Measurements from ENCODE around the gene TTLL3. TPM values are rescaled to one million over a fixed set of nuclear protein-coding genes. Genes with fewer than 3 reads are reported as not detected.
"Not testable (repeated sequence)": the region's sequence is repeated elsewhere in the genome, so short reads cannot be mapped to it uniquely, and the experiment has no call there.

TTLL3 gene
- total RNA-seq, 2 donors from 2014 or later: 12.2 to 13.1 TPM

GRCh38 chr3:9767418-9767817 is 42.6 kb upstream of the TTLL3 start:
- no peak overlapping the region for H3K4me3 ChIP-seq
- peaks cover 6% of the 10 kb centered on the region for H3K36me3 ChIP-seq
- TF ChIP-seq CTCF (IDR thresholded peaks at IDR 0.05): no peak
- no peaks in the 10 kb centered on the region for H3K27me3 ChIP-seq
- H3K27ac ChIP-seq: peak overlapping the region; percentile 13 to 49
- peak; percentile 62 for DNase-seq (ENCODE audit: low spot score)
- no peaks in the 10 kb centered on the region for H3K9me3 ChIP-seq
- peaks cover 0 to 42% of the 10 kb centered on the region in 2 donors for H3K4me1 ChIP-seq

GRCh38 chr3:9768141-9768775 is 41.8 kb upstream of the TTLL3 start:
- peaks cover 0 to 42% of the 10 kb centered on the region in 2 donors for H3K4me1 ChIP-seq
- H3K9me3 ChIP-seq: no peaks in the 10 kb centered on the region
- no peak for TF ChIP-seq CTCF (IDR thresholded peaks at IDR 0.05)
- H3K27me3 ChIP-seq: no peaks in the 10 kb centered on the region
- DNase-seq (ENCODE audit: low spot score): no peak
- peak overlapping the region in 1 of 2 donors; percentile 84 for H3K27ac ChIP-seq
- no peak overlapping the region for H3K4me3 ChIP-seq
- peaks cover 6% of the 10 kb centered on the region for H3K36me3 ChIP-seq

GRCh38 chr3:9769012-9769411 is 41.0 kb upstream of the TTLL3 start:
- peak overlapping the region; percentile 84 to 88 for H3K27ac ChIP-seq

DNA sequence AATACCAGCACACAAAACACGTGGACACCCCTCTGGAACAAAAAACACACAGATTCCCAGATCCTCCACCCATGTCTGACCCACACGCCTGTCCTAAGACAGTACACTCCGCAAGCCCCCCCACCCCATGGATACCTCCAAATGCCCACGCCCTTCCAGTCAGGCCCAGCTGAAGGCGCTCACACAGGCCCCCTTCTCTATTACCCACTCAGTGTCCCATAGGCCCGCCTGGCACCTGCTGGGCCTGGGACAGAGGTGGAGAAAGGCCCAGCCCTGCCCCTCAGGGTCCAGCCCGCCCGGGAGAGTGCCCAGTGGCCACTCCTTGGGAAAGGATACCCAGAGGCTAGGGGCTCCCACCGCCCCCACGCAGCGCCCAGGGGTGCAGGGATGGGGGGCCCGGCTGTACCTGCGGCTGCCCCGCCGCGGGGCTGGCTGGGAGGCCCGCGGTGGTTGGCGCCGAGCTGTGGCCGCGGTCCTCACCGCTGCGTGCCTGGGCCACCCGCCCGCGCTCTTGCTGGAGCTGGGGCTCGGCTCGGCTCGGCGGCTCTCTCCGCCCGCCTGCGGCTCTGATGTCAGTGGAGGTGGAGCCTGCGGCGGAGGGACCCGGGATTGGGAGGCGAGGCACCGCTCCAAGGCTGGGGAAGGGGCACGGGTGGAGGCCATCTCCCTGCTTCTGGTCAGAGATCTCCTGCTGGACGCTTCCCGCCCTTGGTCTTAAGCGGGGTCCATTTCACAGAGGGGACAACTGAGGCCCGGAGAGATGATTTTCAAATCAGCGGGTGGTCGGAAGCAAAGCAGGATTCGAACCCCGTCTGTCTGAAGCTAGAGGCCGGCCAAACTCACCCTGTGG is 40.4 kb upstream of the TTLL3 start, which contains the start of gene CAMK1:
CAMK1 (minus strand) TSS at position 522 of the 850 bp plus-strand sequence. CDS start 2,198 bp downstream, outside the sequence.
- DNase-seq (ENCODE audit: low spot score): peak; percentile 82
- no peaks in the 10 kb centered on the region for H3K9me3 ChIP-seq

More at GRCh38 chr3:9769012-9769411, 41.0 kb upstream of the TTLL3 start:
- no peak for TF ChIP-seq CTCF (IDR thresholded peaks at IDR 0.05)
- no peaks in the 10 kb centered on the region for H3K9me3 ChIP-seq
- no peaks in the 10 kb centered on the region for H3K27me3 ChIP-seq
- peaks cover 0 to 42% of the 10 kb centered on the region in 2 donors for H3K4me1 ChIP-seq
- no peak for DNase-seq (ENCODE audit: low spot score)
- peak overlapping the region; percentile 75 to 77 for H3K4me3 ChIP-seq
- peaks cover 6% of the 10 kb centered on the region for H3K36me3 ChIP-seq

GRCh38 chr3:9770276-9770812 is 39.7 kb upstream of the TTLL3 start:
- Histone ChIP-seq H3K27ac (peak overlapping the region; percentile 84 to 88), H3K4me1 (peaks cover 0 to 42% of the 10 kb centered on the region in 2 donors), H3K27me3 (no peaks in the 10 kb centered on the region), H3K36me3 (peaks cover 6% of the 10 kb centered on the region), H3K4me3 (peak overlapping the region; percentile 75 to 77), H3K9me3 (no peaks in the 10 kb centered on the region)
- TF ChIP-seq CTCF (IDR thresholded peaks at IDR 0.05): no peak
- peak; percentile 91 for DNase-seq (ENCODE audit: low spot score)

More for the DNA sequence above, 40.4 kb upstream of the TTLL3 start, which contains the start of gene CAMK1:
- Histone ChIP-seq H3K4me3 (peak within 1 kb of the TSS; percentile 75 to 77), H3K27ac (peak within 1 kb of the TSS; percentile 84 to 88), H3K4me1 (peaks cover 0 to 42% of the 10 kb centered on the region in 2 donors), H3K27me3 (no peaks in the 10 kb centered on the region), H3K36me3 (peaks cover 6% of the 10 kb centered on the region)
- no peak for TF ChIP-seq CTCF (IDR thresholded peaks at IDR 0.05)

- H3K9me3 ChIP-seq; H3K36me3 ChIP-seq; H3K27me3 ChIP-seq; DNase-seq (ENCODE audit: low spot score); H3K4me3 ChIP-seq: not testable (repeated sequence)
- Histone ChIP-seq H3K4me1 (peaks cover 0 to 42% of the 10 kb centered on the region in 2 donors), H3K27ac (peak overlapping the region in 1 of 2 donors; percentile 84)
These were observed 39.1 kb upstream of the TTLL3 start for GRCh38 chr3:9771007-9771406.
